Activated CD4-positive, alpha-beta T cell treated with anti-CD3 and anti-CD28 coated beads, Interleukin-10, Interleukin-2, amounts not matched to agents 100 ng/mL and 50 ng/mL, durations not matched to agents 16 hours and 8 hours (primary cell): ENCODE data around the gene EPS8.

Experiments used
- DNase-seq: peaks from one replicate; pipeline ENCODE4 v3.0.0-alpha.2; 2020

Gene EPS8

GRCh38 chr12:15688202-15688736 lies 100.9 kb downstream of the EPS8 start:
- no peak for DNase-seq

- DNase-seq, result no peak
Observed at GRCh38 chr12:15687583-15687982, 101.6 kb downstream of the EPS8 start.

- no peak for DNase-seq
Observed at GRCh38 chr12:15684896-15685658, 104.1 kb downstream of the EPS8 start.

- DNase-seq, result no peak
Observed at GRCh38 chr12:15682826-15683225, 106.4 kb downstream of the EPS8 start.

- DNase-seq, result no peak
Observed at GRCh38 chr12:15679151-15679550, 110.0 kb downstream of the EPS8 start.

- DNase-seq, result no peak
Observed at GRCh38 chr12:15677726-15678201, 111.4 kb downstream of the EPS8 start.

GRCh38 chr12:15677228-15677627 lies 112.0 kb downstream of the EPS8 start:
- DNase-seq, result no peak

GRCh38 chr12:15672671-15673270 lies 116.4 kb downstream of the EPS8 start:
- no peak for DNase-seq

- DNase-seq, result no peak
Observed at GRCh38 chr12:15670756-15671155, 118.4 kb downstream of the EPS8 start.

- DNase-seq, result no peak
Observed at GRCh38 chr12:15669256-15669948, 119.8 kb downstream of the EPS8 start.

- no peak for DNase-seq
Observed at GRCh38 chr12:15664491-15664890, 124.7 kb downstream of the EPS8 start.

GRCh38 chr12:15662983-15663659 lies 126.1 kb downstream of the EPS8 start:
- DNase-seq, result no peak

GRCh38 chr12:15662303-15662980 lies 126.7 kb downstream of the EPS8 start:
- no peak for DNase-seq

GRCh38 chr12:15651371-15651770 lies 137.8 kb downstream of the EPS8 start:
- no peak for DNase-seq

- DNase-seq, result no peak
Observed at GRCh38 chr12:15650399-15651128, 138.6 kb downstream of the EPS8 start.

- no peak for DNase-seq
Observed at GRCh38 chr12:15649347-15649746, 139.8 kb downstream of the EPS8 start.

- no peak for DNase-seq
Observed at GRCh38 chr12:15648558-15648957, 140.6 kb downstream of the EPS8 start.

- DNase-seq, result no peak
Observed at GRCh38 chr12:15646581-15646980, 142.6 kb downstream of the EPS8 start.

- no peak for DNase-seq
Observed at GRCh38 chr12:15644700-15645099, 144.5 kb downstream of the EPS8 start.

GRCh38 chr12:15638231-15638630 lies 151.0 kb downstream of the EPS8 start:
- no peak for DNase-seq

GRCh38 chr12:15636060-15636890 lies 152.9 kb downstream of the EPS8 start:
- no peak for DNase-seq
